ENCODE results near the gene MYBPC1.

- TF ChIP-seq, protein P1, sequence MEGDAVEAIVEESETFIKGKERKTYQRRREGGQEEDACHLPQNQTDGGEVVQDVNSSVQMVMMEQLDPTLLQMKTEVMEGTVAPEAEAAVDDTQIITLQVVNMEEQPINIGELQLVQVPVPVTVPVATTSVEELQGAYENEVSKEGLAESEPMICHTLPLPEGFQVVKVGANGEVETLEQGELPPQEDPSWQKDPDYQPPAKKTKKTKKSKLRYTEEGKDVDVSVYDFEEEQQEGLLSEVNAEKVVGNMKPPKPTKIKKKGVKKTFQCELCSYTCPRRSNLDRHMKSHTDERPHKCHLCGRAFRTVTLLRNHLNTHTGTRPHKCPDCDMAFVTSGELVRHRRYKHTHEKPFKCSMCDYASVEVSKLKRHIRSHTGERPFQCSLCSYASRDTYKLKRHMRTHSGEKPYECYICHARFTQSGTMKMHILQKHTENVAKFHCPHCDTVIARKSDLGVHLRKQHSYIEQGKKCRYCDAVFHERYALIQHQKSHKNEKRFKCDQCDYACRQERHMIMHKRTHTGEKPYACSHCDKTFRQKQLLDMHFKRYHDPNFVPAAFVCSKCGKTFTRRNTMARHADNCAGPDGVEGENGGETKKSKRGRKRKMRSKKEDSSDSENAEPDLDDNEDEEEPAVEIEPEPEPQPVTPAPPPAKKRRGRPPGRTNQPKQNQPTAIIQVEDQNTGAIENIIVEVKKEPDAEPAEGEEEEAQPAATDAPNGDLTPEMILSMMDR (IDR thresholded peaks at IDR 0.05), result no peak
- no peak for TF ChIP-seq POLR2AphosphoS5 (IDR thresholded peaks at IDR 0.05; ENCODE audit: insufficient read depth in 1 of 2, low read depth in 1 of 2)
- TF ChIP-seq POLR2A (IDR thresholded peaks at IDR 0.05), result no peak
These were observed 124.8 kb downstream of the MYBPC1 start for GRCh38 chr12:101719566-101719965.
